ENCODE data around the gene SOCS7. TPM values are rescaled to one million over a fixed set of nuclear protein-coding genes. Genes with fewer than 3 reads are reported as not detected.

SOCS7 gene
- total RNA-seq, 1 experiment from 2014 or later, result 83.6 TPM

GRCh38 chr17:38338053-38338452, 13.6 kb upstream of the SOCS7 start:
- Mint-ChIP-seq H3K27ac (ENCODE audit: unreplicated experiment) (no peak overlapping the region), H3K4me3 (ENCODE audit: low read depth, unreplicated experiment) (no peak overlapping the region), H3K27me3 (ENCODE audit: unreplicated experiment) (peaks cover 81% of the 10 kb centered on the region), H3K9me3 (ENCODE audit: low read depth, unreplicated experiment) (no peaks in the 10 kb centered on the region), H3K36me3 (ENCODE audit: insufficient read depth, unreplicated experiment) (no peaks in the 10 kb centered on the region), H3K4me1 (ENCODE audit: low read depth, unreplicated experiment) (peaks cover 8% of the 10 kb centered on the region)
- intact Hi-C loops (cut with micrococcal nuclease; ENCODE audit: unreplicated experiment), result no loop called here
- CTCF ChIA-PET, result interaction anchor here (0.5 to 12.7 kb wide), 4 partner anchors 10 to 21 kb away, joined by 3 to 159 read pairs (median 6); partner anchors contain the start of gene SOCS7
- no peak for TF ChIP-seq CTCF (IDR thresholded peaks at IDR 0.05; ENCODE audit: unreplicated experiment)
- no peak for DNase-seq
- no TSS peak for BruUV-seq (replicated peaks)

- no TSS peak for BruUV-seq (replicated peaks)
- TF ChIP-seq CTCF (IDR thresholded peaks at IDR 0.05; ENCODE audit: unreplicated experiment), result no peak
- Mint-ChIP-seq H3K9me3 (ENCODE audit: low read depth, unreplicated experiment) (no peaks in the 10 kb centered on the region), H3K4me1 (ENCODE audit: low read depth, unreplicated experiment) (peaks cover 8% of the 10 kb centered on the region), H3K36me3 (ENCODE audit: insufficient read depth, unreplicated experiment) (no peaks in the 10 kb centered on the region), H3K27ac (ENCODE audit: unreplicated experiment) (no peak overlapping the region), H3K27me3 (ENCODE audit: unreplicated experiment) (peaks cover 81% of the 10 kb centered on the region), H3K4me3 (ENCODE audit: low read depth, unreplicated experiment) (no peak overlapping the region)
- intact Hi-C loops (cut with micrococcal nuclease; ENCODE audit: unreplicated experiment), result no loop called here
- DNase-seq, result no peak
- CTCF ChIA-PET, result interaction anchor here (0.5 to 12.7 kb wide), 6 partner anchors 11 to 1578 kb away, joined by 3 to 159 read pairs (median 4); partner anchors contain the start of gene SOCS7
Measured at GRCh38 chr17:38338535-38338934, 13.1 kb upstream of the SOCS7 start.

GRCh38 chr17:38339891-38340290, 11.8 kb upstream of the SOCS7 start:
- no peak overlapping the region for H3K4me3 Mint-ChIP-seq (ENCODE audit: low read depth, unreplicated experiment)
- H3K4me1 Mint-ChIP-seq (ENCODE audit: low read depth, unreplicated experiment), result peaks cover 8% of the 10 kb centered on the region
- no peaks in the 10 kb centered on the region for H3K36me3 Mint-ChIP-seq (ENCODE audit: insufficient read depth, unreplicated experiment)
- no peak for TF ChIP-seq CTCF (IDR thresholded peaks at IDR 0.05; ENCODE audit: unreplicated experiment)
- no peak overlapping the region for H3K27ac Mint-ChIP-seq (ENCODE audit: unreplicated experiment)
- CTCF ChIA-PET, result interaction anchor here (0.7 to 12.7 kb wide), 4 partner anchors 9 to 644 kb away, joined by 3 to 159 read pairs (median 6); partner anchors contain the start of gene SOCS7
- peaks cover 81% of the 10 kb centered on the region for H3K27me3 Mint-ChIP-seq (ENCODE audit: unreplicated experiment)
- BruUV-seq (replicated peaks), result no TSS peak
- intact Hi-C loops (cut with micrococcal nuclease; ENCODE audit: unreplicated experiment), result no loop called here
- H3K9me3 Mint-ChIP-seq (ENCODE audit: low read depth, unreplicated experiment), result no peaks in the 10 kb centered on the region
- DNase-seq, result no peak

GRCh38 chr17:38341035-38341721, 10.5 kb upstream of the SOCS7 start:
- CTCF ChIA-PET, result interaction anchor here (0.6 to 12.7 kb wide), 11 partner anchors 8 to 83 kb away, joined by 3 to 159 read pairs (median 4); partner anchors contain the start of gene SOCS7
- intact Hi-C loops (cut with micrococcal nuclease; ENCODE audit: unreplicated experiment), result no loop called here
- H3K36me3 Mint-ChIP-seq (ENCODE audit: insufficient read depth, unreplicated experiment), result no peaks in the 10 kb centered on the region
- H3K4me1 Mint-ChIP-seq (ENCODE audit: low read depth, unreplicated experiment), result peaks cover 8% of the 10 kb centered on the region
- TF ChIP-seq CTCF (IDR thresholded peaks at IDR 0.05; ENCODE audit: unreplicated experiment), result no peak
- no peak overlapping the region for H3K27ac Mint-ChIP-seq (ENCODE audit: unreplicated experiment)
- no peak overlapping the region for H3K4me3 Mint-ChIP-seq (ENCODE audit: low read depth, unreplicated experiment)
- no TSS peak for BruUV-seq (replicated peaks)
- peaks cover 77% of the 10 kb centered on the region for H3K27me3 Mint-ChIP-seq (ENCODE audit: unreplicated experiment)
- no peaks in the 10 kb centered on the region for H3K9me3 Mint-ChIP-seq (ENCODE audit: low read depth, unreplicated experiment)
- peak; percentile 84 for DNase-seq

Data from Calu3 (cell line).